Measurements from ENCODE around the gene TNRC6A.
"Not testable (repeated sequence)": the region's sequence is repeated elsewhere in the genome, so short reads cannot be mapped to it uniquely, and the experiment has no call there.

- not testable (repeated sequence) for TF ChIP-seq BHLHE40 (IDR thresholded peaks at IDR 0.05; ENCODE audit: borderline replicate concordance); SP1 (IDR thresholded peaks at IDR 0.05); TARDBP (IDR thresholded peaks at IDR 0.05); SUZ12 (IDR thresholded peaks at IDR 0.05); CTBP1 (IDR thresholded peaks at IDR 0.05; ENCODE audit: borderline replicate concordance); ARNT (IDR thresholded peaks at IDR 0.05); ELF4 (IDR thresholded peaks at IDR 0.05); HDGF (IDR thresholded peaks at IDR 0.05; ENCODE audit: borderline replicate concordance); FOXA1 (IDR thresholded peaks at IDR 0.05); NFRKB (IDR thresholded peaks at IDR 0.05); ZNF384 (IDR thresholded peaks at IDR 0.05); FOXM1 (IDR thresholded peaks at IDR 0.05; ENCODE audit: borderline replicate concordance)
- TF ChIP-seq, protein P1, sequence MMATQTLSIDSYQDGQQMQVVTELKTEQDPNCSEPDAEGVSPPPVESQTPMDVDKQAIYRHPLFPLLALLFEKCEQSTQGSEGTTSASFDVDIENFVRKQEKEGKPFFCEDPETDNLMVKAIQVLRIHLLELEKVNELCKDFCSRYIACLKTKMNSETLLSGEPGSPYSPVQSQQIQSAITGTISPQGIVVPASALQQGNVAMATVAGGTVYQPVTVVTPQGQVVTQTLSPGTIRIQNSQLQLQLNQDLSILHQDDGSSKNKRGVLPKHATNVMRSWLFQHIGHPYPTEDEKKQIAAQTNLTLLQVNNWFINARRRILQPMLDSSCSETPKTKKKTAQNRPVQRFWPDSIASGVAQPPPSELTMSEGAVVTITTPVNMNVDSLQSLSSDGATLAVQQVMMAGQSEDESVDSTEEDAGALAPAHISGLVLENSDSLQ (IDR thresholded peaks at IDR 0.05): not testable (repeated sequence)
Measured at GRCh38 chr16:24812813-24813212, 83.4 kb downstream of the TNRC6A start.
